Thoracic aorta (tissue), 2 donors: ENCODE data around the gene KCNMB4. TPM values are rescaled to one million over a fixed set of nuclear protein-coding genes. Genes with fewer than 3 reads are reported as not detected.
A peak's percentile ranks its signal among the peaks of the same experiment; 100 is the strongest.

Source experiments
- ATAC-seq: fragments of 150-250 bp; one replicate; pipeline ENCODE4 v1.8.0; 2017; ENCODE audit warnings: low read depth; ENCODE audit not compliant: insufficient number of reproducible peaks, low FRiP score
- DNase-seq: peaks from one replicate; pipeline ENCODE4 v3.0.0-alpha.2; 2020; ENCODE audit warnings: low spot score
- H3K27ac ChIP-seq, 2 donors: fragments of 200-600 bp; sonication (generic); 1 replicate in 1 of 2; 2 replicates in 1 of 2; pipeline ENCODE4 v1.5.1; 2016; ENCODE audit warnings: mild to moderate bottlenecking in 2 of 2, moderate library complexity in 2 of 2
- H3K27me3 ChIP-seq: fragments of 200-600 bp; sonication (generic); replicated peaks from 2 replicates; pipeline ENCODE4 v1.6.0; 2016; ENCODE audit warnings: mild to moderate bottlenecking; ENCODE audit not compliant: insufficient read depth
- H3K36me3 ChIP-seq: fragments of 200-600 bp; sonication (generic); one replicate; pipeline ENCODE4 v1.5.1; 2016
- H3K4me1 ChIP-seq, 2 donors: fragments of 200-600 bp; sonication (generic); 1 replicate in 1 of 2; 2 replicates in 1 of 2; pipeline versions ENCODE4 v1.5.1 to v1.6.0; 2016; ENCODE audit warnings: low read depth in 2 of 2, mild to moderate bottlenecking in 1 of 2; ENCODE audit not compliant: control insufficient read depth in 1 of 2
- H3K4me3 ChIP-seq: fragments of 200-600 bp; sonication (generic); 2 replicates; pipeline ENCODE4 v1.5.1; 2016; ENCODE audit warnings: mild to moderate bottlenecking
- H3K9me3 ChIP-seq: fragments of 200-600 bp; sonication (generic); 2 replicates; pipeline ENCODE4 v1.5.1; 2016
- total RNA-seq, 2 donors: library from RNA; depleted of rRNA; stranded (reverse); fragments of >200 nt; gene quantifications; one replicate each; pipeline versions ENCODE4 v1.1.0 to v1.2.3, GENCODE V29; 2016
- TF ChIP-seq, protein P1 (sequence below): fragments of 200-600 bp; sonication (generic); IDR thresholded peaks from one replicate; pipeline ENCODE4 v1.5.1; 2019; ENCODE audit warnings: antibody characterized with exemption

KCNMB4 gene
- 1 to 10 TPM; 1.6 to 1.9 TPM for total RNA-seq

DNA sequence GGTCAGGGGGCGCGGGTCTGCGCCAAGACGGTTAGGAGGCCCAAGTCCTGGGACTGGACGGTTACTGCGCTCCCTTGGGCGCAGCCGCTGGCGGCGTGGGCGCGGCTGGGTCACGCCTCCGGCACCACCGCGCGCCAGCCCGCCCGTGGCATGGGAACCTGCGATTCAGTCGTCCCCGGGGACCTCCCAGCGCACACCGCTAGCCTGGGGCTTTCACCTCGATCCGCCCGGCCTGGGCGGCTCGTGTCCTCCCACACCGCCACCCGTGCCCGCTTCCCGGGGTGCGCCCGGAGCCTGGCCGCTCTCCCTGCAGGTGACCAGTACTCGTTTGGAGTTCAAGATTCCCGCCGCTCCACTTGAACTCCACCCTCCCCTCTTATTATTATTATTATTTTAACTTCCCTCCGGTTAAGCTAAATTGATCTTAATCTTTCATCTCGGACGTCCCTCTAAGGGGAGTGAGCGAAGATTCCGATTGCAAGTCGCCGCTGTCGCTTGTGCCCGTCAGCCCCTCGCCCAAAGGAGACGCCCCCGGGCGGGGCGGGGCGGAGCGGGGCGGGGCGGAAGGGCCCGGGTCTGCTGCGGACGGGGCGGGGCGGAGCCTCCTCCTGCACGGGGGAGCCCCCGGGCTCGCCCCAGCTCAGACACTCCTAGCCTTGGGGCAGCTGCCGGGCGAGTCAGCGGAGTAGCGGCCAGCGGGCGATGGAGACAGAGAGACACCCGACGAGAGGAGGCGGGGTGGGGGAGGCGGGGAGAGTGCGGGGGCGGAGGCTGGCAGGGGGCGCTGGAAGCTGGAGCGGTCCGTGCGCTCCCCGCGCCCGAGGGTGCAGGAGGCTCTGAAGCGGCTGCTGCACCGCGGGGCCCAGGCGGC lies at the start of gene KCNMB4:
TSS of gene KCNMB4 (plus strand) at position 643 of the 871 bp plus-strand sequence. CDS start 445 bp downstream, outside the sequence.
- Histone ChIP-seq H3K36me3 (no peaks in the 10 kb centered on the region), H3K27ac (peak within 1 kb of the TSS in 1 of 2 donors; percentile 3), H3K27me3 (no peaks in the 10 kb centered on the region), H3K4me1 (peaks cover 3 to 7% of the 10 kb centered on the region in 2 donors), H3K4me3 (peak within 1 kb of the TSS; percentile 94), H3K9me3 (no peaks in the 10 kb centered on the region)
- ATAC-seq: no peak
- DNase-seq: no peak
- TF ChIP-seq, protein P1, sequence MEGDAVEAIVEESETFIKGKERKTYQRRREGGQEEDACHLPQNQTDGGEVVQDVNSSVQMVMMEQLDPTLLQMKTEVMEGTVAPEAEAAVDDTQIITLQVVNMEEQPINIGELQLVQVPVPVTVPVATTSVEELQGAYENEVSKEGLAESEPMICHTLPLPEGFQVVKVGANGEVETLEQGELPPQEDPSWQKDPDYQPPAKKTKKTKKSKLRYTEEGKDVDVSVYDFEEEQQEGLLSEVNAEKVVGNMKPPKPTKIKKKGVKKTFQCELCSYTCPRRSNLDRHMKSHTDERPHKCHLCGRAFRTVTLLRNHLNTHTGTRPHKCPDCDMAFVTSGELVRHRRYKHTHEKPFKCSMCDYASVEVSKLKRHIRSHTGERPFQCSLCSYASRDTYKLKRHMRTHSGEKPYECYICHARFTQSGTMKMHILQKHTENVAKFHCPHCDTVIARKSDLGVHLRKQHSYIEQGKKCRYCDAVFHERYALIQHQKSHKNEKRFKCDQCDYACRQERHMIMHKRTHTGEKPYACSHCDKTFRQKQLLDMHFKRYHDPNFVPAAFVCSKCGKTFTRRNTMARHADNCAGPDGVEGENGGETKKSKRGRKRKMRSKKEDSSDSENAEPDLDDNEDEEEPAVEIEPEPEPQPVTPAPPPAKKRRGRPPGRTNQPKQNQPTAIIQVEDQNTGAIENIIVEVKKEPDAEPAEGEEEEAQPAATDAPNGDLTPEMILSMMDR: no peak

- ATAC-seq (no peak), DNase-seq (no peak)
- Histone ChIP-seq H3K27ac (no peak overlapping the region), H3K36me3 (no peaks in the 10 kb centered on the region), H3K27me3 (no peaks in the 10 kb centered on the region), H3K9me3 (no peaks in the 10 kb centered on the region), H3K4me1 (peaks cover 12 to 14% of the 10 kb centered on the region in 2 donors), H3K4me3 (no peak overlapping the region)
- TF ChIP-seq, protein P1: no peak
These were observed 48.3 kb upstream of the KCNMB4 start for GRCh38 chr12:70317781-70318180.

DNA sequence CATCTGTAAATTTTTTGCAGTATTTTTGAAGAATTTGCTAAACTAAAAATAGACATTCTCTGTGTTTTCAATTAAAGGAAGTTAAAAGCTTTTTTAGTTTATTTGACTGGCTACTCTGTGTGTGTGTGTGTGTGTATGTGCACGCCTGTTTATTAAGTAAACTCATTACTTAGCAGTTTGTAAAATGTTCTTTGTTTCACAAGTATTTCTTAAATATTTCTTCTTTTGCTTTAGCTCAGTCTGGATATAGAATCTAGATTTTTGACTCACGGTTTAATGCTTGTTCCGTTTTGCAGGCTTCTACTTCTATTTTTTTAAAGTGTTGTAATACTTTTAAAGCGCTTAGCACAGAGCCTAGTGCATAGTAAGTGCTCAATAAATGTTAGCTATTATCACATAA lies 46.5 kb upstream of the KCNMB4 start:
- Histone ChIP-seq H3K27ac (no peak overlapping the region), H3K9me3 (no peaks in the 10 kb centered on the region), H3K4me3 (no peak overlapping the region), H3K4me1 (peaks cover 12 to 14% of the 10 kb centered on the region in 2 donors), H3K27me3 (no peaks in the 10 kb centered on the region), H3K36me3 (no peaks in the 10 kb centered on the region)
- TF ChIP-seq, protein P1: no peak
- DNase-seq (no peak), ATAC-seq (no peak)

GRCh38 chr12:70321191-70321590 lies 44.9 kb upstream of the KCNMB4 start:
- no peaks in the 10 kb centered on the region for H3K27me3 ChIP-seq
- H3K9me3 ChIP-seq: no peaks in the 10 kb centered on the region
- no peak overlapping the region for H3K27ac ChIP-seq
- TF ChIP-seq, protein P1: no peak
- H3K4me3 ChIP-seq: no peak overlapping the region
- H3K4me1 ChIP-seq: peaks cover 12 to 14% of the 10 kb centered on the region in 2 donors
- DNase-seq: no peak
- no peaks in the 10 kb centered on the region for H3K36me3 ChIP-seq
- ATAC-seq: no peak

DNA sequence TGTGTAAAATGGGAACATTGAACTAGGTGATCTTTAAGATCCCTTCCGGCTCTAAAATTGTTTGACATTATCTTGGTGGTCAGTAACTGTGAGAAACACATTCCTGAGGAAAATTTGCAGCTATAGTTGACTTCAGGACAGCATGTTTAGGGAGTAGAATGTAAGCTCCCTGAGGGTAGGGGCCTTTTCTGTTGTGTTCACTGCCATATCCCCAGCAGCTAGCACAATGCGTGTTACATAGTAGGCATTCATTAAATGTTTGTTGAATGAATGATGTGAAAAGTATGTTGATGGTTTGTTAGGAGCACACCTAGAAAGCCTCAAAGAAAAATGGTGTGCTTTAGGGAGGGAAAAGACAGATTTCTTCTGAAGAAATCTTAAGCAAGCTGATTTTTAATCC lies 38.5 kb upstream of the KCNMB4 start:
- no peaks in the 10 kb centered on the region for H3K36me3 ChIP-seq
- no peaks in the 10 kb centered on the region for H3K4me1 ChIP-seq
- TF ChIP-seq, protein P1: no peak
- no peak for DNase-seq
- H3K4me3 ChIP-seq: no peak overlapping the region
- no peaks in the 10 kb centered on the region for H3K27me3 ChIP-seq
- ATAC-seq: no peak
- no peak overlapping the region for H3K27ac ChIP-seq
- no peaks in the 10 kb centered on the region for H3K9me3 ChIP-seq
